ENCODE measurements around the gene POC1A.

DNA sequence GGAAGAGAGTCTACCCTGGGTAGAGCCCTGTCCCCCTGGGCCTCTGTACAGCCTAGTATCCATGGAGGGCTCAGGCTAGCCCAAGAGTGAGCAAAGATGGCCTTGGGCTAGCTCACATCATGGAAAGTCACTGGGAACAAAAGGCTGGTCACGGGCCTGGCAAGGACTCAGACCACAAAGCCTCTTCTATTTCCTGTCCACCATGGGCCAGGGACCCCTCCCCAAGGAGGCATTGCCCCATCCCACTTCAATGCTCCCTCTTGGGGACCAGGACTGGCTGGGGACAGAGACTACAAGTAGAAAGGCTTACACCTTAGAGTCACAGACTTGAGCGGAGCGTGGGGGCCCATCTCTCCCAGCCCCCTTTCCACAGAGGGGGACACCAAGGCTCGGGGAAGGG, 114.8 kb downstream of the POC1A start:
- TF ChIP-seq TAF1 (IDR thresholded peaks at IDR 0.05; ENCODE audit: low read depth) (no peak), CREB1 (IDR thresholded peaks at IDR 0.05; ENCODE audit: low read depth) (no peak), EGR1 (IDR thresholded peaks at IDR 0.05) (no peak), TCF12 (IDR thresholded peaks at IDR 0.05; ENCODE audit: low read depth) (no peak), FOXM1 (IDR thresholded peaks at IDR 0.05; ENCODE audit: borderline replicate concordance, low read depth) (no peak), YY1 (IDR thresholded peaks at IDR 0.05; ENCODE audit: low read depth) (no peak), CEBPB (IDR thresholded peaks at IDR 0.05) (no peak)
- TF ChIP-seq, protein P1, sequence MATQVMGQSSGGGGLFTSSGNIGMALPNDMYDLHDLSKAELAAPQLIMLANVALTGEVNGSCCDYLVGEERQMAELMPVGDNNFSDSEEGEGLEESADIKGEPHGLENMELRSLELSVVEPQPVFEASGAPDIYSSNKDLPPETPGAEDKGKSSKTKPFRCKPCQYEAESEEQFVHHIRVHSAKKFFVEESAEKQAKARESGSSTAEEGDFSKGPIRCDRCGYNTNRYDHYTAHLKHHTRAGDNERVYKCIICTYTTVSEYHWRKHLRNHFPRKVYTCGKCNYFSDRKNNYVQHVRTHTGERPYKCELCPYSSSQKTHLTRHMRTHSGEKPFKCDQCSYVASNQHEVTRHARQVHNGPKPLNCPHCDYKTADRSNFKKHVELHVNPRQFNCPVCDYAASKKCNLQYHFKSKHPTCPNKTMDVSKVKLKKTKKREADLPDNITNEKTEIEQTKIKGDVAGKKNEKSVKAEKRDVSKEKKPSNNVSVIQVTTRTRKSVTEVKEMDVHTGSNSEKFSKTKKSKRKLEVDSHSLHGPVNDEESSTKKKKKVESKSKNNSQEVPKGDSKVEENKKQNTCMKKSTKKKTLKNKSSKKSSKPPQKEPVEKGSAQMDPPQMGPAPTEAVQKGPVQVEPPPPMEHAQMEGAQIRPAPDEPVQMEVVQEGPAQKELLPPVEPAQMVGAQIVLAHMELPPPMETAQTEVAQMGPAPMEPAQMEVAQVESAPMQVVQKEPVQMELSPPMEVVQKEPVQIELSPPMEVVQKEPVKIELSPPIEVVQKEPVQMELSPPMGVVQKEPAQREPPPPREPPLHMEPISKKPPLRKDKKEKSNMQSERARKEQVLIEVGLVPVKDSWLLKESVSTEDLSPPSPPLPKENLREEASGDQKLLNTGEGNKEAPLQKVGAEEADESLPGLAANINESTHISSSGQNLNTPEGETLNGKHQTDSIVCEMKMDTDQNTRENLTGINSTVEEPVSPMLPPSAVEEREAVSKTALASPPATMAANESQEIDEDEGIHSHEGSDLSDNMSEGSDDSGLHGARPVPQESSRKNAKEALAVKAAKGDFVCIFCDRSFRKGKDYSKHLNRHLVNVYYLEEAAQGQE (IDR thresholded peaks at IDR 0.05; ENCODE audit: low read depth): no peak
- TF ChIP-seq, protein P2, sequence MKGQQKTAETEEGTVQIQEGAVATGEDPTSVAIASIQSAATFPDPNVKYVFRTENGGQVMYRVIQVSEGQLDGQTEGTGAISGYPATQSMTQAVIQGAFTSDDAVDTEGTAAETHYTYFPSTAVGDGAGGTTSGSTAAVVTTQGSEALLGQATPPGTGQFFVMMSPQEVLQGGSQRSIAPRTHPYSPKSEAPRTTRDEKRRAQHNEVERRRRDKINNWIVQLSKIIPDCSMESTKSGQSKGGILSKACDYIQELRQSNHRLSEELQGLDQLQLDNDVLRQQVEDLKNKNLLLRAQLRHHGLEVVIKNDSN (IDR thresholded peaks at IDR 0.05): no peak

All from Ishikawa (cell line).